Heart left ventricle (tissue), 16 donors: Measurements from ENCODE around the gene CCDC172. TPM values are rescaled to one million over a fixed set of nuclear protein-coding genes. Genes with fewer than 3 reads are reported as not detected.

ENCODE experiments used
- ATAC-seq, 4 donors: fragments of 200-7000 bp; cut with Tn5 transposase; one replicate each; pipeline ENCODE4 v1.9.1; 2020 to 2022; ENCODE audit warnings: moderate library complexity in 4 of 4, mild to moderate bottlenecking in 3 of 4, moderate number of reproducible peaks in 1 of 4
- DNase-seq, 5 donors: peaks; one replicate each; pipeline ENCODE4 v3.0.0-alpha.2; 2020
- H3K27ac ChIP-seq, 12 donors: fragments of 200-600 bp; sonication (generic) in 4 of 12; one replicate each; pipeline versions ENCODE4 v1.5.0 to v1.8.0; 2016 to 2022; ENCODE audit warnings: mild to moderate bottlenecking in 2 of 12
- H3K27me3 ChIP-seq, 9 donors: fragments of 200-600 bp; sonication (generic) in 2 of 9; one replicate each; pipeline versions ENCODE4 v1.5.1 to v1.8.0; 2016 to 2022; ENCODE audit warnings: mild to moderate bottlenecking in 3 of 9
- H3K36me3 ChIP-seq, 9 donors: fragments of 200-600 bp; sonication (generic) in 2 of 9; one replicate each; pipeline versions ENCODE4 v1.5.0 to v1.8.0; 2018 to 2022; ENCODE audit warnings: mild to moderate bottlenecking in 2 of 9
- H3K4me1 ChIP-seq, 12 donors: fragments of 200-600 bp; sonication (generic) in 4 of 12; one replicate each; pipeline versions ENCODE4 v1.5.0 to v1.8.0; 2016 to 2022; ENCODE audit warnings: mild to moderate bottlenecking in 3 of 12
- H3K4me3 ChIP-seq, 12 donors: fragments of 200-600 bp; sonication (generic) in 4 of 12; one replicate each; pipeline versions ENCODE4 v1.5.0 to v1.8.0; 2017 to 2022; ENCODE audit warnings: mild to moderate bottlenecking in 9 of 12, moderate library complexity in 4 of 12
- H3K9me3 ChIP-seq, 12 donors: fragments of 200-600 bp; sonication (generic) in 4 of 12; one replicate each; pipeline versions ENCODE4 v1.5.0 to v1.8.0; 2016 to 2022; ENCODE audit warnings: mild to moderate bottlenecking in 1 of 12
- CTCF ChIP-seq, 12 donors: fragments of 200-600 bp; sonication (generic) in 4 of 12; IDR thresholded peaks; one replicate each; pipeline versions ENCODE4 v1.5.0 to v1.8.0; 2018 to 2022; ENCODE audit warnings: antibody characterized with exemption in 12 of 12, mild to moderate bottlenecking in 5 of 12
- POLR2A ChIP-seq, 2 donors: fragments of 450-650 bp; IDR thresholded peaks; one replicate each; pipeline ENCODE4 v1.6.1; 2017; ENCODE audit warnings: antibody characterized with exemption in 2 of 2, mild to moderate bottlenecking in 2 of 2, moderate library complexity in 2 of 2
- WGBS, 4 donors: extraction: QIAGEN DNeasy Blood & Tissue Kit in 2 of 4; methylation state at CpG; one replicate each; pipeline versions ENCODE4 v1.1.5 to v1.1.7; 2013 to 2018; 5-methylcytosine and 5-hydroxymethylcytosine counted together
- intact Hi-C, 10 donors: fragments of 100-400 bp; cut with DNase I; formaldehyde crosslinking; loops; one replicate each; pipeline versions ENCODE4 v1.11.1 to v1.14.2; 2022
- long read RNA-seq, 3 donors: library from polyadenylated mRNA; unstranded; transcript quantifications; one replicate each; pipeline ENCODE4 v2.0.0, GENCODE V29; 2020 to 2021
- polyA plus RNA-seq, 2 donors: library from polyadenylated mRNA; stranded (reverse); fragments of 200-250 nt; gene quantifications; one replicate each; pipeline ENCODE4 v1.2.3, GENCODE V29; 2013
- total RNA-seq, 9 donors: library from RNA; depleted of rRNA in 2 of 9; stranded (reverse); fragments of >200 nt in 2 of 9; fragmentation: NEBNext Ultra II Directional in 3 of 9; extraction: Animal tissue kit (Norgen Biotek cat#: 25700) in 3 of 9; gene quantifications; one replicate each; pipeline versions ENCODE4 v1.1.0 to v1.2.4, GENCODE V29; 2016 to 2023
- donor health status: ischemic (EF 13 %, LVEDD 7.1; RV severe dilation, severe dysfunction).
- donor health status: healthy with polysubstance abuse.
- donor health status: DM: no; HTN: yes; CAD: no.
- donor health status: DM: no; HTN: no; CAD: no.
- donor health status: ischemic (EF 25% LVEDD 6.9; RV normal size, moderate dysfunction).
- donor health status: ischemic (EF 25% LVEDD 5.7; RV mildly dilated, moderate dysfunction).
- donor health status: healthy.
- donor health status: DM: yes; HTN: yes; CAD: no.
- donor health status: ischemic (EF 35%, LVEDD 5.7; RV mildly dilated, moderate dysfunction).
- donor health status: nonischemic (EF 11% LVEDD 7.7; RV severe dilation, severe dysfunction).
- donor health status: DM: yes; HTN: yes; CAD: no.
- donor health status: PGD.
- donor health status: ischemic (EF 29% LVEDD 5.4; RV normal size, mild dysfunction).
- donor health status: nonischemic (EF 23%, LVEDD 6.1; RV moderate dilation, normal function).

CCDC172 gene
- total RNA-seq (not detected), polyA plus RNA-seq (not detected)
- long read RNA-seq, donor 1 = 0 reads
- long read RNA-seq, donor 2 = 0 reads
- long read RNA-seq, donor 3 = 0 reads

- Histone ChIP-seq H3K4me3 (no peak within 1 kb of the TSS), H3K4me1 (no peaks in the 10 kb centered on the region), H3K9me3 (no peaks in the 10 kb centered on the region), H3K27ac (no peak within 1 kb of the TSS), H3K27me3 (peaks cover 0 to 25% (median 0%) of the 10 kb centered on the region in 9 donors), H3K36me3 (no peaks in the 10 kb centered on the region)
- ATAC-seq = no peak
- no peak for TF ChIP-seq CTCF (IDR thresholded peaks at IDR 0.05)
- TF ChIP-seq POLR2A (IDR thresholded peaks at IDR 0.05) = no peak
- 61 to 72% (median 67%) methylated on average over 22 of the region's 22 CpGs for WGBS, 4 donors
- no peak for DNase-seq
- intact Hi-C loops = no loop called here
Observed at GRCh38 chr10:116324227-116324950, at the start of gene CCDC172. Gene CCDC172 (plus strand): TSS chr10:116324448. CDS start chr10:116325012, 564 bp downstream.

DNA sequence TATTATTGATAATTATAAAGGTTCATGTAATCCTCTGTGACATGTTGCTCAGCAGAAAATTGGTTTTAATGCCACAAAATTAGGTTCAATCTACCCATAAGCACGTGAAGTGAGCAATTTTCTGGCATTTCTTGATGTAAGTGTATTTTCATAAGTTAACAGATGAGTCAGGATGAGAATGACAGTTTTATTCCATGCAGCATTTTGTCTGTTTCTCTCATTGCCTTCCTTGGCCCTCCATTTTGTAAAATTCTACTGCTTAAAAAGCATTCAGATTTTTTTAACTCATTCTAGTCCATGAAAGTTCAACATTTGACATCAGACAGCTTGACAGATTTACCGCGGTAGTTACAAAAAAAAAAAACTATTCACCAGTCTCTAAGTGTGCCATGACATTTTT is 47.3 kb upstream of the CCDC172 start:
- Histone ChIP-seq H3K27ac (no peak overlapping the region), H3K36me3 (no peaks in the 10 kb centered on the region), H3K9me3 (no peaks in the 10 kb centered on the region), H3K4me1 (peaks cover 0 to 29% (median 7%) of the 10 kb centered on the region in 12 donors), H3K4me3 (no peak overlapping the region), H3K27me3 (peaks cover 6 to 52% (median 30%) of the 10 kb centered on the region in 9 donors)
- WGBS, 4 donors = 84 to 90% (median 89%) methylated on average over 3 of the region's 3 CpGs
- intact Hi-C loops = loop anchor here in 2 of 10 donors (10.0 kb wide), 2 partner anchors 232 to 332 kb away; no protein-coding TSS in a partner anchor
- ATAC-seq (no peak), DNase-seq (no peak)
- no peak for TF ChIP-seq CTCF (IDR thresholded peaks at IDR 0.05)
- TF ChIP-seq POLR2A (IDR thresholded peaks at IDR 0.05) = no peak

DNA sequence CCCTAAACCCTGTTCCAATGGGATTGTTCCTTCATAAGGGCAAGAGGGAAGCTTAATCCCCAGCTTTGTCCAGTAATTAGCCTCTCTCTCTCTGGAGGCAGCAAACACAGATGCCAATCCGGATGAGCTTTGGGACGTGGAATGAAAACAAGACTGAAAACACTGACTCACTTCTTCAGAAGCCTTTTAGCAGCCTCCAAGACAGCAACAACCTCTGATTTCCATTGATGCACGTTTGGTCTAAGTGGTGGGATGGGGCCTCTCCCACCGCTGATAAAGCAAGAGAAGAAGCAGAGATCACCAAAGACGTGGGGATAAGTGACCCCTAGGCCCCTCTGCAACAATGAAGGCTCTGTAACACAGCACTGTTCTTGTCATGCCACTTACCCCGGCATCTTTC is 45.4 kb upstream of the CCDC172 start:
- Histone ChIP-seq H3K27me3 (peaks cover 0 to 40% (median 15%) of the 10 kb centered on the region in 9 donors), H3K4me3 (no peak overlapping the region), H3K4me1 (peaks cover 0 to 10% (median 0%) of the 10 kb centered on the region in 12 donors), H3K9me3 (no peaks in the 10 kb centered on the region), H3K36me3 (no peaks in the 10 kb centered on the region), H3K27ac (no peak overlapping the region)
- no peak for DNase-seq
- intact Hi-C loops = loop anchor here in 2 of 10 donors (10.0 kb wide), 2 partner anchors 234 to 334 kb away; no protein-coding TSS in a partner anchor
- WGBS, 4 donors = 60 to 67% (median 65%) methylated on average over 6 of the region's 6 CpGs
- no peak for ATAC-seq
- TF ChIP-seq POLR2A (IDR thresholded peaks at IDR 0.05) = no peak
- TF ChIP-seq CTCF (IDR thresholded peaks at IDR 0.05) = no peak

DNA sequence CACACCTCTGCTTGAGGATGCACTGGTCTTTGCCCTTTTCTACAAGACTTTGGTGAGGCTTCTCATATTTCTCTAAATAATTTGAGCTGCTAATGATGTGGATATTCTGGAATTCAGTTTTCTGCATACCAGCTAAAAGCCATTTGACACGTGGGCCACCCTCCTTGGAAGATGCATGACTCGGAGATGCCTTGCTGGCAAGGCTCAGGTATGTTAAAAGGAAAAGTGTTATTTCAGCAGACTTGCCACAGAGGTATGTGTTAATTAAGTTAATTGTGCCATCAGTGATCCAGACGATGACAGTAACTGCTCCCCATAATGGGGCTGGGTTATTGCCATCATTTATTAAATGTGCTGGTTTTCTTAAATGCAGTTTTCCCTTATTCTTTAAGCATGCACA is 42.5 kb upstream of the CCDC172 start:
- no peaks in the 10 kb centered on the region for H3K9me3 ChIP-seq
- intact Hi-C loops = loop anchor here in 7 of 10 donors (5.0 to 10.0 kb wide), 8 partner anchors 327 to 1137 kb away; no protein-coding TSS in a partner anchor
- no peak overlapping the region for H3K27ac ChIP-seq
- no peak for DNase-seq
- no peaks in the 10 kb centered on the region for H3K36me3 ChIP-seq
- no peaks in the 10 kb centered on the region for H3K4me1 ChIP-seq
- peaks cover 0 to 22% (median 0%) of the 10 kb centered on the region in 9 donors for H3K27me3 ChIP-seq
- WGBS, 4 donors = 66 to 76% (median 72%) methylated on average over 3 of the region's 3 CpGs
- no peak for ATAC-seq
- TF ChIP-seq POLR2A (IDR thresholded peaks at IDR 0.05) = no peak
- TF ChIP-seq CTCF (IDR thresholded peaks at IDR 0.05) = no peak
- no peak overlapping the region for H3K4me3 ChIP-seq
